Small intestine (tissue), 7 donors: Measurements from ENCODE around the gene TLCD2. TPM values are rescaled to one million over a fixed set of nuclear protein-coding genes. Genes with fewer than 3 reads are reported as not detected.

Experiments used
- DNase-seq, 2 donors: peaks; one replicate each; pipeline versions ENCODE4 v3.0.0 to v3.0.0-alpha.2; 2013
- FAIRE-seq: peaks from 2 replicates; lab custom pipeline; 2012; peaks lifted over from hg19 to GRCh38; lab: Jason Lieb, UNC
- H3K27ac ChIP-seq, 3 donors: one replicate each; pipeline ENCODE4 v1.5.1; 2013; ENCODE audit warnings: low read length in 2 of 3, mild to moderate bottlenecking in 2 of 3, control low read depth in 1 of 3, inconsistent platforms in 1 of 3, low read depth in 1 of 3, moderate library complexity in 1 of 3
- H3K27me3 ChIP-seq, 3 donors: one replicate each; pipeline ENCODE4 v1.6.1; 2013; ENCODE audit warnings: low read length in 3 of 3, inconsistent platforms in 1 of 3; ENCODE audit not compliant: control insufficient read depth in 3 of 3, insufficient read depth in 3 of 3
- H3K36me3 ChIP-seq, 3 donors: one replicate each; pipeline ENCODE4 v1.6.1; 2013; ENCODE audit warnings: low read length in 3 of 3, inconsistent platforms in 1 of 3, low read depth in 1 of 3, mild to moderate bottlenecking in 1 of 3, moderate library complexity in 1 of 3; ENCODE audit not compliant: control insufficient read depth in 3 of 3, insufficient read depth in 2 of 3
- H3K4me1 ChIP-seq, 3 donors: one replicate each; pipeline ENCODE4 v1.6.1; 2013; ENCODE audit warnings: low read length in 2 of 3, inconsistent platforms in 1 of 3, low read depth in 1 of 3, mild to moderate bottlenecking in 1 of 3, moderate library complexity in 1 of 3; ENCODE audit not compliant: control insufficient read depth in 3 of 3, insufficient read depth in 2 of 3
- H3K4me3 ChIP-seq, 3 donors: one replicate each; pipeline ENCODE4 v1.5.1; 2013; ENCODE audit warnings: low read length in 3 of 3, control low read depth in 1 of 3, inconsistent platforms in 1 of 3, low read depth in 1 of 3, mild to moderate bottlenecking in 1 of 3, moderate library complexity in 1 of 3
- H3K9me3 ChIP-seq, 2 donors: one replicate each; pipeline ENCODE4 v1.6.1; 2013; ENCODE audit warnings: low read depth in 1 of 2, low read length in 1 of 2; ENCODE audit not compliant: control insufficient read depth in 2 of 2, insufficient read depth in 1 of 2
- WGBS, 3 donors: extraction: QIAGEN DNeasy Blood & Tissue Kit; methylation state at CpG; one replicate each; pipeline ENCODE4 v1.1.7; 2013; 5-methylcytosine and 5-hydroxymethylcytosine counted together
- polyA plus RNA-seq, 4 donors: library from polyadenylated mRNA; stranded (reverse) in 3 of 4; unstranded in 1 of 4; fragments of 200-250 nt in 3 of 4; fragments of 120-200 nt in 1 of 4; gene quantifications; one replicate each; pipeline versions ENCODE4 v1.2.1 to v1.2.3, GENCODE V29; 2013
- donor health status: healthy with polysubstance abuse.
- donor health status: control.
- donor health status: control.
- donor health status: Bipolar disorder and iron deficiency.
- donor health status: healthy.

TLCD2 gene
- polyA plus RNA-seq, 4 donors: 1.8 to 10.3 (median 6.5) TPM

- FAIRE-seq: no peak
- H3K9me3 ChIP-seq: peaks cover 0 to 4% of the 10 kb centered on the region in 2 donors
- peaks cover 0 to 15% (median 0%) of the 10 kb centered on the region in 3 donors for H3K36me3 ChIP-seq
- no peaks in the 10 kb centered on the region for H3K27me3 ChIP-seq
- 23 to 50% (median 32%) methylated on average over 18 of the region's 18 CpGs for WGBS, 3 donors
- peak overlapping the region in 1 of 3 donors; percentile 21 for H3K27ac ChIP-seq
- DNase-seq: peak in 1 of 2 donors; percentile 62
- no peak overlapping the region for H3K4me3 ChIP-seq
- H3K4me1 ChIP-seq: no peaks in the 10 kb centered on the region
These were observed 42.5 kb upstream of the TLCD2 start for GRCh38 chr17:1752425-1753262.

GRCh38 chr17:1750628-1751027 is 40.5 kb upstream of the TLCD2 start:
- FAIRE-seq (no peak), DNase-seq (no peak)
- Histone ChIP-seq H3K9me3 (peaks cover 0 to 4% of the 10 kb centered on the region in 2 donors), H3K36me3 (peaks cover 0 to 19% (median 0%) of the 10 kb centered on the region in 3 donors), H3K27ac (no peak overlapping the region), H3K4me1 (peaks cover 0 to 6% (median 0%) of the 10 kb centered on the region in 3 donors), H3K4me3 (no peak overlapping the region), H3K27me3 (no peaks in the 10 kb centered on the region)
- WGBS, 3 donors: 79 to 94% (median 88%) methylated on average over 4 to 9 of the region's 9 CpGs

- peaks cover 0 to 19% (median 0%) of the 10 kb centered on the region in 3 donors for H3K4me1 ChIP-seq
- 18 to 58% (median 42%) methylated on average over 18 to 22 of the region's 22 CpGs for WGBS, 3 donors
- FAIRE-seq (no peak), DNase-seq (peak; percentile 51 to 78)
- H3K27me3 ChIP-seq: no peaks in the 10 kb centered on the region
- peak overlapping the region in 1 of 3 donors; percentile 84 for H3K27ac ChIP-seq
- H3K4me3 ChIP-seq: no peak overlapping the region
- H3K36me3 ChIP-seq: peaks cover 0 to 19% (median 0%) of the 10 kb centered on the region in 3 donors
- H3K9me3 ChIP-seq: peaks cover 0 to 4% of the 10 kb centered on the region in 2 donors
These were observed 36.9 kb upstream of the TLCD2 start for GRCh38 chr17:1746975-1747543.

GRCh38 chr17:1745513-1746020 is 35.4 kb upstream of the TLCD2 start:
- FAIRE-seq: no peak
- Histone ChIP-seq H3K4me3 (no peak overlapping the region), H3K27ac (no peak overlapping the region), H3K4me1 (peaks cover 0 to 21% (median 0%) of the 10 kb centered on the region in 3 donors), H3K9me3 (peaks cover 0 to 4% of the 10 kb centered on the region in 2 donors), H3K36me3 (peaks cover 0 to 15% (median 0%) of the 10 kb centered on the region in 3 donors), H3K27me3 (no peaks in the 10 kb centered on the region)
- 92 to 93% (median 92%) methylated on average over 11 to 12 of the region's 12 CpGs for WGBS, 3 donors
- no peak for DNase-seq

- Histone ChIP-seq H3K4me1 (peaks cover 0 to 21% (median 0%) of the 10 kb centered on the region in 3 donors), H3K27ac (no peak overlapping the region), H3K36me3 (peaks cover 0 to 13% (median 0%) of the 10 kb centered on the region in 3 donors), H3K4me3 (no peak overlapping the region), H3K9me3 (peaks cover 0 to 4% of the 10 kb centered on the region in 2 donors), H3K27me3 (no peaks in the 10 kb centered on the region)
- 69 to 81% (median 77%) methylated on average over 23 to 29 of the region's 29 CpGs for WGBS, 3 donors
- FAIRE-seq (no peak), DNase-seq (no peak)
These were observed 34.7 kb upstream of the TLCD2 start for GRCh38 chr17:1744551-1745512.

GRCh38 chr17:1743088-1743439 is 32.9 kb upstream of the TLCD2 start:
- Histone ChIP-seq H3K27ac (peak overlapping the region in 1 of 3 donors; percentile 30), H3K9me3 (peaks cover 0 to under 1% of the 10 kb centered on the region in 2 donors), H3K27me3 (no peaks in the 10 kb centered on the region), H3K4me3 (no peak overlapping the region), H3K36me3 (peaks cover 0 to 9% (median 0%) of the 10 kb centered on the region in 3 donors), H3K4me1 (peaks cover 0 to 24% (median 0%) of the 10 kb centered on the region in 3 donors)
- DNase-seq (no peak), FAIRE-seq (no peak)
- 56 to 73% (median 72%) methylated on average over 2 of the region's 2 CpGs for WGBS, 3 donors

- H3K9me3 ChIP-seq: no peaks in the 10 kb centered on the region
- no peak within 1 kb of the TSS for H3K4me3 ChIP-seq
- FAIRE-seq (no peak), DNase-seq (peak in 1 of 2 donors; percentile 80)
- WGBS, 3 donors: 24 to 50% (median 35%) methylated on average over 9 to 10 of the region's 10 CpGs
- H3K27me3 ChIP-seq: no peaks in the 10 kb centered on the region
- H3K36me3 ChIP-seq: peaks cover 0 to 14% (median 0%) of the 10 kb centered on the region in 3 donors
- H3K27ac ChIP-seq: peak within 1 kb of the TSS in 1 of 3 donors; percentile 30
- H3K4me1 ChIP-seq: peaks cover 0 to 28% (median 0%) of the 10 kb centered on the region in 3 donors
These were observed 32.4 kb upstream of the TLCD2 start, which contains the start of gene SERPINF2 for GRCh38 chr17:1742371-1743087. SERPINF2 (plus strand) TSS chr17:1742871; CDS start chr17:1744996, 2,125 bp downstream.
